A673 (cell line): ENCODE results near the gene HOXA3. TPM values are rescaled to one million over a fixed set of nuclear protein-coding genes. Genes with fewer than 3 reads are reported as not detected.

Experiments used
- BruUV-seq: library from RNA; stranded (reverse); fragments of 400-500 nt; replicated peaks from 2 replicates; lab custom pipeline; 2021; lab: Mats Ljungman, UMichigan
- CTCF ChIA-PET: fragments of 300-600 bp; sonication (Branson Sonifier 250); formaldehyde crosslinking; loops from one replicate; lab custom pipeline; 2022; ENCODE audit warnings: antibody characterized with exemption; lab: Charles Lee
- POLR2A ChIA-PET: fragments of 300-600 bp; sonication (Branson Sonifier 250); formaldehyde crosslinking; loops from one replicate; lab custom pipeline; 2022; ENCODE audit warnings: antibody characterized with exemption; ENCODE audit not compliant: low non-redundant PET; lab: Charles Lee
- DNase-seq: peaks from one replicate; pipeline ENCODE4 v3.0.0-alpha.2; 2015; ENCODE audit warnings: low spot score
- H3K27ac ChIP-seq: fragments of 200-600 bp; sonication (generic); 2 replicates; pipeline ENCODE4 v1.5.1; 2016; ENCODE audit warnings: mixed run types, low read depth, mild to moderate bottlenecking, mixed read lengths, antibody characterized with exemption, low read length; ENCODE audit not compliant: poor library complexity, severe bottlenecking
- H3K27me3 ChIP-seq: fragments of 200-600 bp; sonication (generic); replicated peaks from 2 replicates; pipeline ENCODE4 v1.6.1; 2017; ENCODE audit warnings: mixed run types, low read depth, mild to moderate bottlenecking, mixed read lengths, antibody characterized with exemption, low read length; ENCODE audit not compliant: insufficient read depth, poor library complexity
- H3K36me3 ChIP-seq: fragments of 200-600 bp; sonication (generic); 2 replicates; pipeline ENCODE4 v1.6.1; 2016; ENCODE audit warnings: mixed run types, mild to moderate bottlenecking, mixed read lengths, antibody characterized with exemption, low read length; ENCODE audit not compliant: insufficient read depth, poor library complexity, severe bottlenecking
- H3K4me1 ChIP-seq: fragments of 200-600 bp; sonication (generic); 2 replicates; pipeline ENCODE4 v1.6.1; 2017; ENCODE audit warnings: mixed run types, mild to moderate bottlenecking, mixed read lengths, antibody characterized with exemption, low read length; ENCODE audit not compliant: insufficient read depth, poor library complexity, severe bottlenecking
- H3K4me3 ChIP-seq: fragments of 200-600 bp; sonication (generic); 2 replicates; pipeline ENCODE4 v1.5.1; 2016; ENCODE audit warnings: low read depth, mixed run types, mild to moderate bottlenecking, mixed read lengths, low read length; ENCODE audit not compliant: poor library complexity, severe bottlenecking
- H3K9me3 ChIP-seq: fragments of 200-600 bp; sonication (generic); 2 replicates; pipeline ENCODE4 v1.6.1; 2016; ENCODE audit warnings: mixed run types, low read depth, mild to moderate bottlenecking, mixed read lengths, antibody characterized with exemption, low read length; ENCODE audit not compliant: poor library complexity, severe bottlenecking
- CTCF ChIP-seq: fragments of 300-800, 200-600 bp; sonication (generic); conservative IDR thresholded peaks from 2 replicates; pipeline ENCODE4 v1.5.1; 2017; ENCODE audit warnings: low read depth, mild to moderate bottlenecking, antibody characterized with exemption, low read length, moderate library complexity, mixed read lengths
- EZH2 ChIP-seq: fragments of 200-600 bp; sonication (generic); IDR thresholded peaks from 2 replicates; pipeline ENCODE4 v1.6.1; 2017; ENCODE audit warnings: borderline replicate concordance, low read depth, mild to moderate bottlenecking, mixed read lengths, antibody characterized with exemption, low read length; ENCODE audit not compliant: poor library complexity, severe bottlenecking
- intact Hi-C: fragments of 100-400 bp; cut with micrococcal nuclease; formaldehyde crosslinking; loops from one replicate; pipeline ENCODE4 v1.10.0; 2022; ENCODE audit not compliant: unreplicated experiment
- total RNA-seq: library from RNA; stranded (reverse); gene quantifications from 2 replicates; pipeline ENCODE4 v1.2.3, GENCODE V29; 2021

The HOXA3 gene
- total RNA-seq, 1 experiment from 2014 or later, result not detected

- no peaks in the 10 kb centered on the region for H3K9me3 ChIP-seq
- POLR2A ChIA-PET, result no interaction called here
- H3K4me3 ChIP-seq, result no peak overlapping the region
- CTCF ChIA-PET, result no interaction called here
- H3K27me3 ChIP-seq, result peaks cover 100% of the 10 kb centered on the region
- no peak for DNase-seq
- H3K27ac ChIP-seq, result no peak overlapping the region
- peaks cover 13% of the 10 kb centered on the region for H3K4me1 ChIP-seq
- no TSS peak for BruUV-seq
- H3K36me3 ChIP-seq, result no peaks in the 10 kb centered on the region
- intact Hi-C loops, result loop anchor here (5.0 kb wide), 1 partner anchor 1269 kb away; no protein-coding TSS in a partner anchor
- no peak for TF ChIP-seq EZH2
- TF ChIP-seq CTCF, result no peak
These were observed 11.1 kb downstream of the HOXA3 start for GRCh38 chr7:27141137-27141922.

- peaks cover 13% of the 10 kb centered on the region for H3K4me1 ChIP-seq
- no peaks in the 10 kb centered on the region for H3K9me3 ChIP-seq
- ChIA-PET POLR2A (no interaction called here), CTCF (no interaction called here)
- H3K27ac ChIP-seq, result no peak overlapping the region
- peaks cover 100% of the 10 kb centered on the region for H3K27me3 ChIP-seq
- TF ChIP-seq CTCF (no peak), EZH2 (no peak)
- H3K36me3 ChIP-seq, result no peaks in the 10 kb centered on the region
- intact Hi-C loops, result loop anchor here (5.0 kb wide), 1 partner anchor 1268 kb away; no protein-coding TSS in a partner anchor
- H3K4me3 ChIP-seq, result no peak overlapping the region
- no TSS peak for BruUV-seq
- DNase-seq, result no peak
These were observed 12.1 kb downstream of the HOXA3 start for GRCh38 chr7:27140126-27140857.

GRCh38 chr7:27139334-27140125 lies 12.9 kb downstream of the HOXA3 start:
- peaks cover 100% of the 10 kb centered on the region for H3K27me3 ChIP-seq
- no peaks in the 10 kb centered on the region for H3K9me3 ChIP-seq
- ChIA-PET POLR2A (no interaction called here), CTCF (no interaction called here)
- BruUV-seq, result no TSS peak
- H3K4me3 ChIP-seq, result no peak overlapping the region
- no peak overlapping the region for H3K27ac ChIP-seq
- no peak for DNase-seq
- peak; percentile 94 for TF ChIP-seq EZH2
- TF ChIP-seq CTCF, result no peak
- no peaks in the 10 kb centered on the region for H3K36me3 ChIP-seq
- H3K4me1 ChIP-seq, result peaks cover 13% of the 10 kb centered on the region
- intact Hi-C loops, result loop anchor here (5.0 kb wide), 1 partner anchor 1267 kb away; no protein-coding TSS in a partner anchor
